ENCODE data around the gene OSBPL1A.

OSBPL1A gene

GRCh38 chr18:24126155-24126961 is 271.3 kb downstream of the OSBPL1A start:
- no peak for DNase-seq (ENCODE audit: low read depth in 2 of 2)

GRCh38 chr18:24121625-24122024 is 276.0 kb downstream of the OSBPL1A start:
- DNase-seq (ENCODE audit: low read depth in 2 of 2), result no peak

- no peak for DNase-seq (ENCODE audit: low read depth in 2 of 2)
Observed at GRCh38 chr18:24120676-24121075, 276.9 kb downstream of the OSBPL1A start.

GRCh38 chr18:24118750-24119577 is 278.7 kb downstream of the OSBPL1A start:
- DNase-seq (ENCODE audit: low read depth in 2 of 2), result peak; percentile 31 to 57

GRCh38 chr18:24115628-24116027 is 282.0 kb downstream of the OSBPL1A start:
- no peak for DNase-seq (ENCODE audit: low read depth in 2 of 2)

GRCh38 chr18:24114924-24115549 is 282.6 kb downstream of the OSBPL1A start:
- no peak for DNase-seq (ENCODE audit: low read depth in 2 of 2)

GRCh38 chr18:24112874-24113615 is 284.6 kb downstream of the OSBPL1A start:
- no peak for DNase-seq (ENCODE audit: low read depth in 2 of 2)

- DNase-seq (ENCODE audit: low read depth in 2 of 2), result no peak
Observed at GRCh38 chr18:24112464-24112863, 285.2 kb downstream of the OSBPL1A start.
